Astrocyte (in vitro differentiated cells and primary cell): Measurements from ENCODE around the gene RTKN2. TPM values are rescaled to one million over a fixed set of nuclear protein-coding genes. Genes with fewer than 3 reads are reported as not detected.

Experiments used
- DNase-seq: peaks from one replicate; pipeline ENCODE4 v3.0.0-alpha.2; 2010; ENCODE audit warnings: low read depth
- FAIRE-seq: peaks from 2 replicates; lab custom pipeline; 2011; peaks lifted over from hg19 to GRCh38; lab: Jason Lieb, UNC
- H2AFZ ChIP-seq: 2 replicates; pipeline ENCODE4 v1.6.0; 2012; ENCODE audit warnings: low read depth, low read length, inconsistent platforms
- H3K27ac ChIP-seq: 2 replicates; pipeline ENCODE4 v1.5.1; 2011; ENCODE audit warnings: low read depth, low read length, inconsistent platforms
- H3K27me3 ChIP-seq: 2 replicates; pipeline ENCODE4 v1.6.0; 2011; ENCODE audit warnings: low read length, inconsistent platforms; ENCODE audit not compliant: insufficient read depth
- H3K36me3 ChIP-seq: 2 replicates; pipeline ENCODE4 v1.5.1; 2011; ENCODE audit warnings: low read length, inconsistent platforms; ENCODE audit not compliant: insufficient read depth
- H3K4me1 ChIP-seq: 2 replicates; pipeline ENCODE4 v1.5.1; 2011; ENCODE audit warnings: low read length, inconsistent platforms; ENCODE audit not compliant: insufficient read depth
- H3K4me2 ChIP-seq: 2 replicates; pipeline ENCODE4 v1.6.0; 2012; ENCODE audit warnings: low read length, inconsistent platforms
- H3K4me3 ChIP-seq: 2 replicates; pipeline ENCODE4 v1.5.1; 2011; ENCODE audit warnings: low read depth, mild to moderate bottlenecking, low read length, inconsistent platforms; ENCODE audit not compliant: insufficient read depth
- H3K79me2 ChIP-seq: 2 replicates; pipeline ENCODE4 v1.6.0; 2012; ENCODE audit warnings: mild to moderate bottlenecking, low read length, inconsistent platforms; ENCODE audit not compliant: insufficient read depth
- H3K9ac ChIP-seq: 2 replicates; pipeline ENCODE4 v1.6.0; 2012; ENCODE audit warnings: mild to moderate bottlenecking, low read length, inconsistent platforms
- H3K9me3 ChIP-seq: 2 replicates; pipeline ENCODE4 v1.5.1; 2012; ENCODE audit warnings: low read depth, mild to moderate bottlenecking, low read length, inconsistent platforms; ENCODE audit not compliant: insufficient read depth
- H4K20me1 ChIP-seq: 2 replicates; pipeline ENCODE4 v1.6.0; 2012; ENCODE audit warnings: low read length, inconsistent platforms; ENCODE audit not compliant: insufficient read depth
- H3K27ac Mint-ChIP-seq: one replicate; pipeline ENCODE4 v1.8.0; 2021; ENCODE audit warnings: mild to moderate bottlenecking, mixed read lengths; ENCODE audit not compliant: unreplicated experiment
- H3K27me3 Mint-ChIP-seq: one replicate; pipeline ENCODE4 v1.8.0; 2021; ENCODE audit warnings: low read depth, mixed read lengths; ENCODE audit not compliant: unreplicated experiment
- H3K36me3 Mint-ChIP-seq: one replicate; pipeline ENCODE4 v1.8.0; 2021; ENCODE audit warnings: low read depth, mixed read lengths; ENCODE audit not compliant: unreplicated experiment
- H3K4me1 Mint-ChIP-seq: one replicate; pipeline ENCODE4 v1.8.0; 2021; ENCODE audit warnings: low read depth, mixed read lengths; ENCODE audit not compliant: unreplicated experiment
- H3K4me3 Mint-ChIP-seq: one replicate; pipeline ENCODE4 v1.8.0; 2021; ENCODE audit warnings: mild to moderate bottlenecking, moderate library complexity, mixed read lengths; ENCODE audit not compliant: unreplicated experiment
- H3K9me3 Mint-ChIP-seq: one replicate; pipeline ENCODE4 v1.8.0; 2021; ENCODE audit warnings: mild to moderate bottlenecking, mixed read lengths; ENCODE audit not compliant: unreplicated experiment
- EZH2 ChIP-seq: IDR thresholded peaks from 2 replicates; pipeline ENCODE4 v1.6.1; 2012; ENCODE audit warnings: mild to moderate bottlenecking, low read length, inconsistent platforms; ENCODE audit not compliant: insufficient read depth
- total RNA-seq: library from RNA; stranded (reverse); gene quantifications from 2 replicates; pipeline ENCODE4 v1.2.1, GENCODE V29; 2021
- TF ChIP-seq, protein P1 (sequence below): IDR thresholded peaks from 2 replicates; pipeline ENCODE4 v1.5.1; 2011; ENCODE audit warnings: low read depth, mild to moderate bottlenecking, inconsistent platforms, low read length, moderate library complexity; ENCODE audit not compliant: insufficient read depth

Gene RTKN2
- total RNA-seq, 1 donor from 2014 or later = 8.4 TPM

DNA sequence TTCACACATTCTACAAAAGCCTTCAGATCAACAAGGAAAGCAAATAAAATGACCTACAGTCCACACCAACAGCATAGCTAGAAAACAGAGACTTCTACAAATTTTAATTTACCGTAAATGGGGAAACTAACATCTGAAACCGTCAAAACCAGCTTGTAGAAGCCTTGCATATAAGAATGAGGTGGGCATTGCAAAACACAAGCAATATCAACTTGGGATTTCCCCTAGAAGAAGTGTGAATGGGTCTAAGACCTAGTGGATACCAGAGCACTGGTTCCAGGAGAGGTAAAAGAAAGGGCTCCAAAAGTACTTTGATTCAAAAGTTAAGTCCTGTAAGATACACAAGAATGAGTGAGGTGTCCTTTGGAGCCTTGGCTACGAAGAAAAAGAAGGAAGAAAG is 18.7 kb downstream of the RTKN2 start:
- H3K79me2 ChIP-seq = no peaks in the 10 kb centered on the region
- H3K9me3 ChIP-seq = no peaks in the 10 kb centered on the region
- H3K27me3 ChIP-seq = no peaks in the 10 kb centered on the region
- H3K4me1 ChIP-seq = peaks cover 14% of the 10 kb centered on the region
- no peak overlapping the region for H3K4me2 ChIP-seq
- Mint-ChIP-seq H3K9me3 (no peaks in the 10 kb centered on the region), H3K4me1 (peaks cover 31% of the 10 kb centered on the region), H3K27ac (peak overlapping the region; percentile 60), H3K4me3 (no peak overlapping the region), H3K27me3 (no peaks in the 10 kb centered on the region), H3K36me3 (no peaks in the 10 kb centered on the region)
- no peaks in the 10 kb centered on the region for H3K36me3 ChIP-seq
- no peak for DNase-seq
- no peak overlapping the region for H3K4me3 ChIP-seq
- peak; percentile 13 for FAIRE-seq
- no peaks in the 10 kb centered on the region for H4K20me1 ChIP-seq
- no peak for TF ChIP-seq EZH2
- TF ChIP-seq, protein P1, sequence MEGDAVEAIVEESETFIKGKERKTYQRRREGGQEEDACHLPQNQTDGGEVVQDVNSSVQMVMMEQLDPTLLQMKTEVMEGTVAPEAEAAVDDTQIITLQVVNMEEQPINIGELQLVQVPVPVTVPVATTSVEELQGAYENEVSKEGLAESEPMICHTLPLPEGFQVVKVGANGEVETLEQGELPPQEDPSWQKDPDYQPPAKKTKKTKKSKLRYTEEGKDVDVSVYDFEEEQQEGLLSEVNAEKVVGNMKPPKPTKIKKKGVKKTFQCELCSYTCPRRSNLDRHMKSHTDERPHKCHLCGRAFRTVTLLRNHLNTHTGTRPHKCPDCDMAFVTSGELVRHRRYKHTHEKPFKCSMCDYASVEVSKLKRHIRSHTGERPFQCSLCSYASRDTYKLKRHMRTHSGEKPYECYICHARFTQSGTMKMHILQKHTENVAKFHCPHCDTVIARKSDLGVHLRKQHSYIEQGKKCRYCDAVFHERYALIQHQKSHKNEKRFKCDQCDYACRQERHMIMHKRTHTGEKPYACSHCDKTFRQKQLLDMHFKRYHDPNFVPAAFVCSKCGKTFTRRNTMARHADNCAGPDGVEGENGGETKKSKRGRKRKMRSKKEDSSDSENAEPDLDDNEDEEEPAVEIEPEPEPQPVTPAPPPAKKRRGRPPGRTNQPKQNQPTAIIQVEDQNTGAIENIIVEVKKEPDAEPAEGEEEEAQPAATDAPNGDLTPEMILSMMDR = no peak
- H3K9ac ChIP-seq = no peak overlapping the region
- H3K27ac ChIP-seq = no peak overlapping the region
- H2AFZ ChIP-seq = no peak overlapping the region

DNA sequence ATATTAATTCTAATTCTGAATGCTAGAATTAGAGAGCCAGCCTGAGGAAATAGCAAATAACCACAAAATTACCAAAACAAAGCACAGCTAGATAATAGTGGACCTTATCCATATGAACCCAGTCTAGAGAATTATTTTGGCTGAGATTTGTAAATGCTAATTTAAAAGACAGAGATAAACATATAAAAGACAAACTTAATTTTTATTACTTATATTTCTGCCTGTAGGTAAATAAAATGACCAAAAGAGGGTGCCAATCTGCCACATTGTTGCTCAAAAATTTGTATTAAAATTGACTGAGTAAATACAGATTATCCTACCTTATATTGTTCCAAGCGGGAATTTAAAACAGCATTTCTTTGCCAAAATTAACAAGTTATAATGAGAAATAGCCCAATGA is 20.2 kb downstream of the RTKN2 start:
- Histone ChIP-seq H3K27me3 (no peaks in the 10 kb centered on the region), H3K9me3 (no peaks in the 10 kb centered on the region), H3K4me1 (peaks cover 22% of the 10 kb centered on the region), H2AFZ (no peak overlapping the region), H3K9ac (no peak overlapping the region), H3K27ac (no peak overlapping the region), H3K79me2 (no peaks in the 10 kb centered on the region), H4K20me1 (no peaks in the 10 kb centered on the region), H3K4me2 (no peak overlapping the region), H3K4me3 (no peak overlapping the region), H3K36me3 (no peaks in the 10 kb centered on the region)
- Mint-ChIP-seq H3K27ac (no peak overlapping the region), H3K36me3 (no peaks in the 10 kb centered on the region), H3K4me1 (peaks cover 40% of the 10 kb centered on the region), H3K27me3 (no peaks in the 10 kb centered on the region), H3K9me3 (no peaks in the 10 kb centered on the region), H3K4me3 (no peak overlapping the region)
- TF ChIP-seq EZH2 = no peak
- TF ChIP-seq, protein P1 = peak; percentile 32
- DNase-seq (no peak), FAIRE-seq (no peak)

DNA sequence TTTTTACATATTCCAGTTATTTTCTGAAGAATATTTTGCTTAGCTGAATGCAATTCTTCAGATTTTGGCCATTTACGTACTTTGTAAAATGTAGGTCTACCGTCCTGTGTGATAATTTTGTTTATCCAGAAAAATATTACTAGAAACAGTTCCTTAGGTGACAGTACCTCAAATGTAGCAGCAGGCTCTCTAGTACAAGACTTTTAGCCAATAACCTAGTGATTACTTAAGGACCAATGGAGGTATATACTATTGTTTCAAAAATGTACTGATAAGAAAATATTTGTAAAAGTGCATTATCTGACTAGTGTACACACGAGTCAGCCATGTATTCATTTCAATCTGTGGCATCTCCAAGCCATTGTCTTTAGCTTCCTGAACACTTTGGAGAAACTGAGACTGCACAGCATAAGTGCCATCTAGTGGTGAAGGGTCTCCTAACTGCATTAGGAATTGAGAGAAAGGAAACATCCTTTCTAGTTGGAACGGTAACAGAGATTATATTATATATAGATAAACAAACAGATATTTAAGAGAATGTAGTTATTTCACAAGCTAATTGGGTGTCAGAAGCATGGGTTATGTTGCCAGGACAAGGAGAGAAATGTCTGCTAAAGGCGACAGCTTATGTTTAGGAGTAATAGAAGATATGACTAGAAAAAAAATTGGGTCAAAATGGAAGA is 23.7 kb downstream of the RTKN2 start:
- FAIRE-seq = peak; percentile 5

More for the DNA sequence above, 23.7 kb downstream of the RTKN2 start:
- peak overlapping the region; percentile 4 for H3K27ac ChIP-seq
- no peaks in the 10 kb centered on the region for H3K9me3 ChIP-seq
- peak overlapping the region; percentile 38 for H3K4me2 ChIP-seq
- peak overlapping the region; percentile 18 for H3K9ac ChIP-seq
- peak; percentile 50 for DNase-seq
- Mint-ChIP-seq H3K27ac (peak overlapping the region; percentile 54), H3K4me3 (no peak overlapping the region), H3K36me3 (no peaks in the 10 kb centered on the region), H3K27me3 (no peaks in the 10 kb centered on the region), H3K4me1 (peaks cover 35% of the 10 kb centered on the region), H3K9me3 (no peaks in the 10 kb centered on the region)
- peaks cover 17% of the 10 kb centered on the region for H3K4me1 ChIP-seq
- no peak for TF ChIP-seq EZH2
- TF ChIP-seq, protein P1 = peak; percentile 96
- H4K20me1 ChIP-seq = no peaks in the 10 kb centered on the region
- no peaks in the 10 kb centered on the region for H3K36me3 ChIP-seq
- no peak overlapping the region for H3K4me3 ChIP-seq
- peak overlapping the region; percentile 25 for H2AFZ ChIP-seq
- no peaks in the 10 kb centered on the region for H3K79me2 ChIP-seq
- no peaks in the 10 kb centered on the region for H3K27me3 ChIP-seq
